Lower lobe of right lung (tissue), 2 donors: ENCODE results near the gene TNRC6A. TPM values are rescaled to one million over a fixed set of nuclear protein-coding genes. Genes with fewer than 3 reads are reported as not detected.
"Not testable (repeated sequence)": the region's sequence is repeated elsewhere in the genome, so short reads cannot be mapped to it uniquely, and the experiment has no call there.

Experiments used
- ATAC-seq, 2 donors: fragments of 200-7000 bp; cut with Tn5 transposase; one replicate each; pipeline ENCODE4 v1.9.1; 2020 to 2022; ENCODE audit warnings: mild to moderate bottlenecking in 2 of 2, moderate library complexity in 2 of 2
- DNase-seq: peaks from one replicate; pipeline ENCODE4 v3.0.0-alpha.2; 2020
- H3K27ac ChIP-seq: fragments of 200-600 bp; one replicate; pipeline ENCODE4 v1.8.0; 2022
- H3K27me3 ChIP-seq: fragments of 200-600 bp; one replicate; pipeline ENCODE4 v1.8.0; 2022; ENCODE audit warnings: low read depth
- H3K36me3 ChIP-seq: fragments of 200-600 bp; one replicate; pipeline ENCODE4 v1.8.0; 2022; ENCODE audit warnings: mild to moderate bottlenecking
- H3K4me1 ChIP-seq: fragments of 200-600 bp; one replicate; pipeline ENCODE4 v1.8.0; 2022
- H3K4me3 ChIP-seq: fragments of 200-600 bp; one replicate; pipeline ENCODE4 v1.8.0; 2022; ENCODE audit warnings: mild to moderate bottlenecking
- H3K9me3 ChIP-seq: fragments of 200-600 bp; one replicate; pipeline ENCODE4 v1.8.0; 2022
- intact Hi-C: fragments of 100-400 bp; cut with DNase I; formaldehyde crosslinking; loops from one replicate; pipeline ENCODE4 v1.11.0; 2022
- total RNA-seq: library from RNA; stranded (reverse); fragmentation: NEBNext Ultra II Directional; extraction: Animal tissue kit (Norgen Biotek cat#: 25700); gene quantifications from one replicate; pipeline ENCODE4 v1.2.1, GENCODE V29; 2021
- TF ChIP-seq, protein P1 (sequence below): fragments of 200-600 bp; IDR thresholded peaks from one replicate; pipeline ENCODE4 v1.8.0; 2022; ENCODE audit warnings: antibody characterized with exemption, mild to moderate bottlenecking
- donor health status: DM: no; HTN: yes; CAD: no; lungs with severe emphysema.

TNRC6A gene
- total RNA-seq, 1 donor from 2014 or later = 49.4 TPM

GRCh38 chr16:24844101-24845030, 114.9 kb downstream of the TNRC6A start:
- intact Hi-C loops = no loop called here
- H3K4me3 ChIP-seq = no peak overlapping the region
- H3K27me3 ChIP-seq = no peaks in the 10 kb centered on the region
- no peaks in the 10 kb centered on the region for H3K9me3 ChIP-seq
- DNase-seq (no peak), ATAC-seq (peak in 1 of 2 donors; percentile 9)
- peaks cover 2% of the 10 kb centered on the region for H3K4me1 ChIP-seq
- TF ChIP-seq, protein P1, sequence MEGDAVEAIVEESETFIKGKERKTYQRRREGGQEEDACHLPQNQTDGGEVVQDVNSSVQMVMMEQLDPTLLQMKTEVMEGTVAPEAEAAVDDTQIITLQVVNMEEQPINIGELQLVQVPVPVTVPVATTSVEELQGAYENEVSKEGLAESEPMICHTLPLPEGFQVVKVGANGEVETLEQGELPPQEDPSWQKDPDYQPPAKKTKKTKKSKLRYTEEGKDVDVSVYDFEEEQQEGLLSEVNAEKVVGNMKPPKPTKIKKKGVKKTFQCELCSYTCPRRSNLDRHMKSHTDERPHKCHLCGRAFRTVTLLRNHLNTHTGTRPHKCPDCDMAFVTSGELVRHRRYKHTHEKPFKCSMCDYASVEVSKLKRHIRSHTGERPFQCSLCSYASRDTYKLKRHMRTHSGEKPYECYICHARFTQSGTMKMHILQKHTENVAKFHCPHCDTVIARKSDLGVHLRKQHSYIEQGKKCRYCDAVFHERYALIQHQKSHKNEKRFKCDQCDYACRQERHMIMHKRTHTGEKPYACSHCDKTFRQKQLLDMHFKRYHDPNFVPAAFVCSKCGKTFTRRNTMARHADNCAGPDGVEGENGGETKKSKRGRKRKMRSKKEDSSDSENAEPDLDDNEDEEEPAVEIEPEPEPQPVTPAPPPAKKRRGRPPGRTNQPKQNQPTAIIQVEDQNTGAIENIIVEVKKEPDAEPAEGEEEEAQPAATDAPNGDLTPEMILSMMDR = no peak
- no peaks in the 10 kb centered on the region for H3K36me3 ChIP-seq
- no peak overlapping the region for H3K27ac ChIP-seq

DNA sequence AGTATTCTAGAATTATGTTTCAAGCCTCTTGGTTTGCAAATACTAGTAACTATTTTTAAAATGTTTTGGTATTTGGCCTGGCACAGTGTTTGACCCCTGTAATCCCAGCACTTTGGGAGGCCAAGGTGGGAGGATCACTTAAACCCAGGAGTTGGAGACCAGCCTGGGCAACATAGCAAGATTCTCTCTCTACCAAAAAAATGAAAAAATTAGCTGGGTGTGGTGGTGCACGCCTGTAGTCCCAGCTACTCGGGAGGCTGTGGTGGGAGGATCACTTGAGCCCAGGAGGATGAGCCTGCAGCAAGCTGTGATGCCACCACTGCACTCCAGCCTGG, 115.5 kb downstream of the TNRC6A start:
- intact Hi-C loops, H3K27me3 ChIP-seq, H3K4me3 ChIP-seq, H3K9me3 ChIP-seq, H3K4me1 ChIP-seq, ATAC-seq, H3K27ac ChIP-seq, H3K36me3 ChIP-seq, DNase-seq: not testable (repeated sequence)

DNA sequence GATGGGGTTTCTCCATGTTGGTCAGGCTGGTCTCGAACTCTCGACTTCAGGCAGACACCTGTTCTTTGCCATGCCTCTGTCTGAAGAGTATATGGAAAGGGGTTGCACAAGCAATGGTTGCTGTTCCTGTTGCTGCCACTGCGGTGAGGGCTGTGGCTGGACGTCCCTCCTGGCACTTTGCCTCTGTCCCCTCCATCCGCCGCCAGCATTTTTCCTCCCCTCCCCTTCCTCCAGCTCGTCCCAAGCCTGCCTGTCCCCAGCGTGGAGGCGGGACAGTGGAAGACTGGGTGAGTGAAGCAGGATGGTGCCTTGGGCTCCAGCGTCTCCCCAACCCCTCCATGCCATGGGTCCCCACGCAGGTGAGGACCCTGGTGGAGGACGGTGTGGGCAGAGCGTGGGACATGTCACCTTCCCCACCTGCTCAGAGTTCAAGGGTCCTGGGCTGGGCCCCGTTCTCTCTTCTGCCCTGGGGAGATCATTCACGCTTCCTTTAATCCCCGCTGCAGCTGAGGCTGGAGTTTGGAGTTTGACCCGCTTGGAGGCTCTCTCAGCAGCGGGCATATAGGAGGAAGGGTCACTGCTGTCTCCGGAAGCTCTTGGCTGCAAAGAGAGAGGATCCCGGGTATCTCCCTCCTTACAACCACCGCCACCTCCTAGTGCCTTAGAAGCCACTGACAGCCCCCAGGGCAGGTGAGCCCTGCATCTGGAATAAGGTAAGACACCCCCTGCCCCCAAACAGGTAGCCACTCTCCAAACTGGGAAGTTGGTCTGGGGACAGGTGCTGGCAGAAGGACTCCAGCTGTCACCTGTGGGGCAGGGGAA, 116.5 kb downstream of the TNRC6A start, which contains the start of gene SLC5A11:
Gene SLC5A11 (plus strand): TSS at position 238 of the 822 bp plus-strand sequence. CDS start 12,681 bp downstream, outside the sequence.
- Histone ChIP-seq H3K36me3 (no peaks in the 10 kb centered on the region), H3K4me1 (no peaks in the 10 kb centered on the region), H3K27me3 (no peaks in the 10 kb centered on the region), H3K27ac (no peak within 1 kb of the TSS), H3K9me3 (no peaks in the 10 kb centered on the region), H3K4me3 (no peak within 1 kb of the TSS)
- intact Hi-C loops = no loop called here
- TF ChIP-seq, protein P1 = no peak
- ATAC-seq (no peak), DNase-seq (no peak)

DNA sequence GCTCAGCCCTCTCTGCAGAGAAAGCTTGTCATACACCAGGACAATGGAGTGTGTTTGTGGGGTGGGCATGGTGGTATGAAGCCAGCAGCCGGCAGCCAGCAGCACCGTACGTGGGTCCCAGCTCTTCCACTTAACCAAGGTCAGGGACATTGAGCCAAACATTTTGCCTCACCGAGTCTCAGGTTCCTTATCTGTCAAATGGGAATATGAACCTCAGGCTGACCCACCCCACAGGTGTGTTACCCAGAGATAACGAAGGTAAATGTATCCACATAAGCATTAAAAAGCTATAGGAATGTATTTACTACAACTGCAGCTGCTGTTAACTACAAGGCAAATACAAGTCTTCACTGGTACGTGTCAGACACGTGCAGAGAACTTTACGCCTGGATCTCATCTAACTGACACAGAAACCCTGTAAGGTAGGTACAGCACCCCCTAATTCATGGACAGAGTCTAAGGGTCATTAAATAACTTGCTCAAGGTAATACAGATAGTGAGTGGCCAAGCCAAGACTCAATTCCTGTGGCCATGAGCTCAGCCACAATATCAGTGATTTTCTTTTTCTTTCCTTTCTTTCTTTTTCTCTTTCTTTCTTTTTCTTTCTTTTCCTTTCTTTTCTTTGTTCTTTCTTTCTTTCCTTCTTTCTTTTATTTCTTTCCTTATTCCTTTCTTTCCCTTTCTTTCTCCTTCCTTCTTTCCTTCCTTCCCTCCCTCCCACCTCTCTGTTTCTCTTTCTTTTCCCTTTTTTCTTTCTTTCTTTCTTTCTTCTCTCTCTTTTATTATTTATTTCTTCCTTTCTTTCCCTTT, 117.3 kb downstream of the TNRC6A start:
- TF ChIP-seq, protein P1 = no peak
- Histone ChIP-seq H3K4me3 (no peak overlapping the region), H3K36me3 (no peaks in the 10 kb centered on the region), H3K27me3 (no peaks in the 10 kb centered on the region), H3K9me3 (no peaks in the 10 kb centered on the region), H3K27ac (no peak overlapping the region), H3K4me1 (no peaks in the 10 kb centered on the region)
- DNase-seq = no peak
- ATAC-seq = no peak
- intact Hi-C loops = no loop called here

DNA sequence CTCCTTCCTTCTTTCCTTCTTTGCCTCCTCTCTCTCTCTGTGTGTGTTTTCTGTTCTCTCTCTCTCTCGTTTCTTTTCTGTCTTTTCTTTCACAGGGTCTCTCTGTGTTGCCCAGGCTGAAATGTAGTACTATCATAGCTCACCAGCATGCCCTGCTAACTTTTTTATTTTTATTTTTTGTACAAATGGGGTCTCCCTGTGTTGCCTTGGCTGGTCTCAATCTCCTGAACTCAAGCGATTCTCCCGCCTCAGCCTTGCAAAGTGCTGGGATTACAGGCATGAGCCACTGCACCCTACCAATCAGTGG, 117.9 kb downstream of the TNRC6A start:
- H3K4me3 ChIP-seq = no peak overlapping the region
- TF ChIP-seq, protein P1 = no peak
- no peaks in the 10 kb centered on the region for H3K9me3 ChIP-seq
- DNase-seq (no peak), ATAC-seq (no peak)
- H3K27ac ChIP-seq = no peak overlapping the region
- intact Hi-C loops = no loop called here
- H3K27me3 ChIP-seq = no peaks in the 10 kb centered on the region
- H3K4me1 ChIP-seq = no peaks in the 10 kb centered on the region
- no peaks in the 10 kb centered on the region for H3K36me3 ChIP-seq
